Ishikawa (cell line): Measurements from ENCODE around the gene SIM2.

Experiments used
- CEBPB ChIP-seq: IDR thresholded peaks from 2 replicates; pipeline ENCODE4 v1.6.1; 2012
- CREB1 ChIP-seq: IDR thresholded peaks from 2 replicates; pipeline ENCODE4 v1.6.1; 2012; ENCODE audit warnings: low read depth
- EGR1 ChIP-seq: IDR thresholded peaks from 2 replicates; pipeline ENCODE4 v1.6.1; 2012
- EP300 ChIP-seq: IDR thresholded peaks from 2 replicates; pipeline ENCODE4 v1.6.1; 2012; ENCODE audit warnings: borderline replicate concordance
- FOXM1 ChIP-seq: IDR thresholded peaks from 2 replicates; pipeline ENCODE4 v1.6.1; 2012; ENCODE audit warnings: low read depth, borderline replicate concordance
- MAX ChIP-seq: IDR thresholded peaks from 2 replicates; pipeline ENCODE4 v1.6.1; 2012
- NFIC ChIP-seq: IDR thresholded peaks from 2 replicates; pipeline ENCODE4 v1.6.1; 2012
- RAD21 ChIP-seq: IDR thresholded peaks from 2 replicates; pipeline ENCODE4 v1.6.1; 2012; ENCODE audit warnings: low read depth
- REST ChIP-seq: IDR thresholded peaks from 2 replicates; pipeline ENCODE4 v1.6.1; 2012; ENCODE audit warnings: low read depth, mild to moderate bottlenecking
- TAF1 ChIP-seq: IDR thresholded peaks from 2 replicates; pipeline ENCODE4 v1.6.1; 2012; ENCODE audit warnings: low read depth, mild to moderate bottlenecking
- TCF12 ChIP-seq: IDR thresholded peaks from 2 replicates; pipeline ENCODE4 v1.6.1; 2012; ENCODE audit warnings: low read depth
- TEAD4 ChIP-seq: IDR thresholded peaks from 2 replicates; pipeline ENCODE4 v1.6.1; 2012
- YY1 ChIP-seq: IDR thresholded peaks from 2 replicates; pipeline ENCODE4 v1.6.1; 2012; ENCODE audit warnings: low read depth

GRCh38 chr21:36656138-36656537 lies 42.8 kb upstream of the SIM2 start:
- TF ChIP-seq REST = no peak
- TF ChIP-seq CEBPB = 0 out of 2 replicates have a peak, but pooled peaks have one; percentile 35
- TF ChIP-seq TEAD4 = no peak
- TF ChIP-seq EP300 = no peak
- TF ChIP-seq RAD21 = no peak
- TF ChIP-seq TAF1 = no peak
- TF ChIP-seq EGR1 = no peak
- TF ChIP-seq TCF12 = no peak
- no peak for TF ChIP-seq MAX
- TF ChIP-seq NFIC = no peak
- no peak for TF ChIP-seq YY1
- no peak for TF ChIP-seq CREB1
- TF ChIP-seq FOXM1 = no peak
